Measurements from ENCODE around the gene PLCB1.
"Not testable (repeated sequence)": the region's sequence is repeated elsewhere in the genome, so short reads cannot be mapped to it uniquely, and the experiment has no call there.

The PLCB1 gene

DNA sequence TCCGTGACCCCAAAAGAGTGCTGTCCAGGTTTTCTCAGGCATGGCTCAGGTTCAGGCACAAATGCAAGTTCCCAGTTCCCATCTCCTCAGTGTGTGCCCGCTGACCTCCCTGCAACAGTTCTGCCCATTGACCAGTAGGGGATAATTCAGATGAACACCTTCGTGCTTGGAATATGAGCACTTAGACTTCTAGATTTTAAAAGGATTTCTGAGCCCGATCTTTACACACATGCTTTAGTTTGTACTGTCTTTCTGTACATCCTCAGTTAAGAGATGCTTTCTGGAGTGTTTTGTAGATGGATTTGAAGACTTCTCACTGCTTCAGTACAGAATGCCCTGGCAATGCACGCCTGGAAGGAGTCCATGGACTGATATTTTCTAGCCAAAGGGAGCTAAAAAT lies 697.2 kb downstream of the PLCB1 start:
- Histone ChIP-seq H3K9ac (ENCODE audit: insufficient read length) (no peak overlapping the region), H3K9me3 (ENCODE audit: low read depth, low read length) (no peaks in the 10 kb centered on the region), H3K4me3 (no peak overlapping the region), H3K27ac (no peak overlapping the region), H3K36me3 (ENCODE audit: insufficient read depth, low read length) (no peaks in the 10 kb centered on the region)
- TF ChIP-seq EZH2 (IDR thresholded peaks at IDR 0.05) (no peak), FOXP2 (optimal IDR thresholded peaks at IDR 0.05; ENCODE audit: control extremely low read depth, extremely low read length, insufficient read depth) (no peak), POLR2AphosphoS5 (IDR thresholded peaks at IDR 0.05; ENCODE audit: borderline replicate concordance, low read depth, low read length) (no peak)
- DNase-seq (ENCODE audit: low read depth, low spot score): no peak

- H3K9ac ChIP-seq (ENCODE audit: insufficient read length); H3K4me3 ChIP-seq; H3K9me3 ChIP-seq (ENCODE audit: low read depth, low read length); H3K27ac ChIP-seq; H3K36me3 ChIP-seq (ENCODE audit: insufficient read depth, low read length); DNase-seq (ENCODE audit: low read depth, low spot score): not testable (repeated sequence)
These were observed 702.2 kb downstream of the PLCB1 start for GRCh38 chr20:8834294-8834693.

GRCh38 chr20:8834851-8835250 lies 702.8 kb downstream of the PLCB1 start:
- Histone ChIP-seq H3K4me3 (no peak overlapping the region), H3K27ac (no peak overlapping the region), H3K9ac (ENCODE audit: insufficient read length) (no peak overlapping the region), H3K36me3 (ENCODE audit: insufficient read depth, low read length) (no peaks in the 10 kb centered on the region), H3K9me3 (ENCODE audit: low read depth, low read length) (no peaks in the 10 kb centered on the region)
- TF ChIP-seq FOXP2 (optimal IDR thresholded peaks at IDR 0.05; ENCODE audit: control extremely low read depth, extremely low read length, insufficient read depth) (no peak), POLR2AphosphoS5 (IDR thresholded peaks at IDR 0.05; ENCODE audit: borderline replicate concordance, low read depth, low read length) (no peak), EZH2 (IDR thresholded peaks at IDR 0.05) (no peak)
- no peak for DNase-seq (ENCODE audit: low read depth, low spot score)

DNA sequence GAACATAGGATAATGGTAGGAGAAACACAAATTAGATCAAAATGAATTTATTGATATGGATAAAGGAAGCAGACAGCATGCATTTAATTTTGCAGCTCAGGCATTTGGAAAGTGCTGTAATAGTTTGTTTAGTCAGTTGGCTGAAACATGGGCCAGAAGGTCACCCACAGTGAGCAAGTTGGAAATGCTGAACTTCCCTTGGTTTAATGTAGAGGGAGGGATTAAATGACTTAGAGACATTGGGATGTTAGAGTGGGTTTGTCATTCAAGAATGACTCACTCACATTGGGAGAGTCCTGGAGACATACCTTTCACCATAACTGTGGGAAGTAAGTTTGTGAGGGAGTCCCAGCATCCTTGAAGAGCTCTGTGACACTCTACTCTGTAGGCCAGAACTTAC lies 705.3 kb downstream of the PLCB1 start:
- no peak overlapping the region for H3K4me3 ChIP-seq
- no peaks in the 10 kb centered on the region for H3K36me3 ChIP-seq (ENCODE audit: insufficient read depth, low read length)
- no peak for DNase-seq (ENCODE audit: low read depth, low spot score)
- H3K9ac ChIP-seq (ENCODE audit: insufficient read length): no peak overlapping the region
- TF ChIP-seq EZH2 (IDR thresholded peaks at IDR 0.05) (no peak), FOXP2 (optimal IDR thresholded peaks at IDR 0.05; ENCODE audit: control extremely low read depth, extremely low read length, insufficient read depth) (no peak), POLR2AphosphoS5 (IDR thresholded peaks at IDR 0.05; ENCODE audit: borderline replicate concordance, low read depth, low read length) (no peak)
- H3K27ac ChIP-seq: no peak overlapping the region
- no peaks in the 10 kb centered on the region for H3K9me3 ChIP-seq (ENCODE audit: low read depth, low read length)

GRCh38 chr20:8842525-8842924 lies 710.5 kb downstream of the PLCB1 start:
- Histone ChIP-seq H3K9me3 (ENCODE audit: low read depth, low read length) (no peaks in the 10 kb centered on the region), H3K4me3 (no peak overlapping the region), H3K36me3 (ENCODE audit: insufficient read depth, low read length) (no peaks in the 10 kb centered on the region), H3K27ac (no peak overlapping the region), H3K9ac (ENCODE audit: insufficient read length) (no peak overlapping the region)
- TF ChIP-seq FOXP2 (optimal IDR thresholded peaks at IDR 0.05; ENCODE audit: control extremely low read depth, extremely low read length, insufficient read depth) (no peak), EZH2 (IDR thresholded peaks at IDR 0.05) (no peak), POLR2AphosphoS5 (IDR thresholded peaks at IDR 0.05; ENCODE audit: borderline replicate concordance, low read depth, low read length) (no peak)
- DNase-seq (ENCODE audit: low read depth, low spot score): no peak

- TF ChIP-seq POLR2AphosphoS5 (IDR thresholded peaks at IDR 0.05; ENCODE audit: borderline replicate concordance, low read depth, low read length): no peak
- no peak for TF ChIP-seq FOXP2 (optimal IDR thresholded peaks at IDR 0.05; ENCODE audit: control extremely low read depth, extremely low read length, insufficient read depth)
- TF ChIP-seq EZH2 (IDR thresholded peaks at IDR 0.05): no peak
- Histone ChIP-seq H3K36me3 (ENCODE audit: insufficient read depth, low read length) (no peaks in the 10 kb centered on the region), H3K9me3 (ENCODE audit: low read depth, low read length) (no peaks in the 10 kb centered on the region), H3K4me3 (no peak overlapping the region), H3K9ac (ENCODE audit: insufficient read length) (no peak overlapping the region), H3K27ac (no peak overlapping the region)
- DNase-seq (ENCODE audit: low read depth, low spot score): no peak
These were observed 712.1 kb downstream of the PLCB1 start for GRCh38 chr20:8844179-8844578.

GRCh38 chr20:8849990-8850389 lies 717.9 kb downstream of the PLCB1 start:
- no peaks in the 10 kb centered on the region for H3K36me3 ChIP-seq (ENCODE audit: insufficient read depth, low read length)
- no peak overlapping the region for H3K4me3 ChIP-seq
- H3K27ac ChIP-seq: no peak overlapping the region
- TF ChIP-seq POLR2AphosphoS5 (IDR thresholded peaks at IDR 0.05; ENCODE audit: borderline replicate concordance, low read depth, low read length) (no peak), FOXP2 (optimal IDR thresholded peaks at IDR 0.05; ENCODE audit: control extremely low read depth, extremely low read length, insufficient read depth) (no peak), EZH2 (IDR thresholded peaks at IDR 0.05) (no peak)
- no peaks in the 10 kb centered on the region for H3K9me3 ChIP-seq (ENCODE audit: low read depth, low read length)
- H3K9ac ChIP-seq (ENCODE audit: insufficient read length): no peak overlapping the region
- peak; percentile 14 for DNase-seq (ENCODE audit: low read depth, low spot score)

- H3K9ac ChIP-seq (ENCODE audit: insufficient read length): no peak overlapping the region
- H3K27ac ChIP-seq: no peak overlapping the region
- no peak for DNase-seq (ENCODE audit: low read depth, low spot score)
- H3K36me3 ChIP-seq (ENCODE audit: insufficient read depth, low read length): no peaks in the 10 kb centered on the region
- TF ChIP-seq FOXP2 (optimal IDR thresholded peaks at IDR 0.05; ENCODE audit: control extremely low read depth, extremely low read length, insufficient read depth) (no peak), EZH2 (IDR thresholded peaks at IDR 0.05) (no peak), POLR2AphosphoS5 (IDR thresholded peaks at IDR 0.05; ENCODE audit: borderline replicate concordance, low read depth, low read length) (no peak)
- H3K4me3 ChIP-seq: no peak overlapping the region
- no peaks in the 10 kb centered on the region for H3K9me3 ChIP-seq (ENCODE audit: low read depth, low read length)
These were observed 719.4 kb downstream of the PLCB1 start for GRCh38 chr20:8851446-8851845.

DNA sequence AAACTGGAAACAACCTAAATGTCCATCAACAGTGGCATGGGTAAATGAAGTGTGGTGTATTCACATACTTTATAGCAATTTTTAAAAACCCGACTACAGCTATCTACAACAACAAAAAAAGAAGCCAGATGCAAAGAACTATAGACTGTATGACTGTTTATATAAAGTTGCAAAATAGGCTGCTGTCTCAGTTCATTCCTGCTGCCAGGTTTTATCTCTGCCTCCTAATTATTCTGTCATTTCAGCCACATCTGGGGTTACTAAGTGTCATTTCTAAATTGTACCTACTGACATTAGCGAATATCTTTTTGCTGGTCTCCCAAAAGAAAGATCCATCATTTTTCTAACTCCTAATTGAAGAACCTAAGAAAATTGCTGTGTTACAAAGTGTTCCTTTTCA lies 719.9 kb downstream of the PLCB1 start:
- H3K36me3 ChIP-seq (ENCODE audit: insufficient read depth, low read length); DNase-seq (ENCODE audit: low read depth, low spot score); H3K9me3 ChIP-seq (ENCODE audit: low read depth, low read length); H3K27ac ChIP-seq; H3K9ac ChIP-seq (ENCODE audit: insufficient read length); H3K4me3 ChIP-seq: not testable (repeated sequence)

DNA sequence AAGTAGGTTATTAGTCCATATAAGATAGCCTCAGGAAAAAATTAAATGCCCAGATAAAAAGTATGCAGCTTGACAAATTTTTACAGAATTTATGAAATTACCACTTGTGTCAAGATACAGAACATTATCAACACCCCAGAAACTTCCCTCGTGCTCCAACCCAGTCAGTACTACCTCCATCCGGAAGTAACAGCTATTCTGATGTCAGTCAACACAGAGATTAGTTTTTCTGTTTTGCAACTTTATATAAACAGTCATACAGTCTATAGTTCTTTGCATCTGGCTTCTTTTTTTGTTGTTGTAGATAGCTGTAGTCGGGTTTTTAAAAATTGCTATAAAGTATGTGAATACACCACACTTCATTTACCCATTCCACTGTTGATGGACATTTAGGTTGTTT lies 721.1 kb downstream of the PLCB1 start:
- H3K36me3 ChIP-seq (ENCODE audit: insufficient read depth, low read length); H3K4me3 ChIP-seq; H3K27ac ChIP-seq; H3K9me3 ChIP-seq (ENCODE audit: low read depth, low read length); H3K9ac ChIP-seq (ENCODE audit: insufficient read length); DNase-seq (ENCODE audit: low read depth, low spot score): not testable (repeated sequence)

Measured in SK-N-MC (cell line).